ENCODE data around the gene STUB1. TPM values are rescaled to one million over a fixed set of nuclear protein-coding genes. Genes with fewer than 3 reads are reported as not detected.
A peak's percentile ranks its signal among the peaks of the same experiment; 100 is the strongest.

Gene STUB1
- total RNA-seq, 1 donor from 2014 or later = 124 TPM

GRCh38 chr16:648071-648780 lies 32.0 kb upstream of the STUB1 start:
- no peaks in the 10 kb centered on the region for H3K9me3 ChIP-seq
- no peak for DNase-seq (ENCODE audit: extremely low spot score in 2 of 2)
- no peaks in the 10 kb centered on the region for H3K36me3 ChIP-seq
- peaks cover 51% of the 10 kb centered on the region for H3K4me1 ChIP-seq
- peak overlapping the region; percentile 62 to 72 for H3K4me3 ChIP-seq
- peak overlapping the region; percentile 75 for H3K27ac ChIP-seq
- intact Hi-C loops (cut with DNase I) = loop anchor here (10.0 kb wide), 1 partner anchor 263 kb away; the partner anchor contains the start of gene PGAP6
- TF ChIP-seq POLR2AphosphoS5 (IDR thresholded peaks at IDR 0.05; ENCODE audit: insufficient read depth in 1 of 2, low read depth in 1 of 2) (no peak), POLR2A (IDR thresholded peaks at IDR 0.05) (no peak)
- H3K27me3 ChIP-seq = no peaks in the 10 kb centered on the region

GRCh38 chr16:648781-649589 lies 31.2 kb upstream of the STUB1 start, which contains the start of gene WDR90:
WDR90 (plus strand) TSS chr16:649365; CDS start chr16:649417, 52 bp downstream.
- H3K4me1 ChIP-seq = peaks cover 43% of the 10 kb centered on the region
- H3K9me3 ChIP-seq = no peaks in the 10 kb centered on the region
- TF ChIP-seq POLR2A (IDR thresholded peaks at IDR 0.05) = peak in 1 of 2 donors; percentile 39
- TF ChIP-seq CTCF (IDR thresholded peaks at IDR 0.05) = no peak
- TF ChIP-seq POLR2AphosphoS5 (IDR thresholded peaks at IDR 0.05; ENCODE audit: insufficient read depth in 1 of 2, low read depth in 1 of 2) = peak in 1 of 2 donors; percentile 71
- intact Hi-C loops (cut with DNase I) = loop anchor here (10.0 kb wide), 1 partner anchor 264 kb away; the partner anchor contains the start of gene PGAP6
- peak within 1 kb of the TSS; percentile 62 to 72 for H3K4me3 ChIP-seq
- DNase-seq (ENCODE audit: extremely low spot score in 2 of 2) = no peak
- H3K36me3 ChIP-seq = no peaks in the 10 kb centered on the region
- peak within 1 kb of the TSS; percentile 75 for H3K27ac ChIP-seq
- no peaks in the 10 kb centered on the region for H3K27me3 ChIP-seq

- peak overlapping the region; percentile 75 for H3K27ac ChIP-seq
- no peak for DNase-seq (ENCODE audit: extremely low spot score in 2 of 2)
- intact Hi-C loops (cut with DNase I) = loop anchor here (10.0 kb wide), 1 partner anchor 265 kb away; the partner anchor contains the start of gene PGAP6
- TF ChIP-seq POLR2AphosphoS5 (IDR thresholded peaks at IDR 0.05; ENCODE audit: insufficient read depth in 1 of 2, low read depth in 1 of 2) (no peak), POLR2A (IDR thresholded peaks at IDR 0.05) (no peak), CTCF (IDR thresholded peaks at IDR 0.05) (no peak)
- no peaks in the 10 kb centered on the region for H3K27me3 ChIP-seq
- no peaks in the 10 kb centered on the region for H3K9me3 ChIP-seq
- no peaks in the 10 kb centered on the region for H3K36me3 ChIP-seq
- peak overlapping the region; percentile 62 to 72 for H3K4me3 ChIP-seq
- H3K4me1 ChIP-seq = peaks cover 43% of the 10 kb centered on the region
Observed at GRCh38 chr16:649631-650030, 30.6 kb upstream of the STUB1 start.

GRCh38 chr16:651844-652243 lies 28.4 kb upstream of the STUB1 start:
- intact Hi-C loops (cut with DNase I) = no loop called here
- H3K27me3 ChIP-seq = no peaks in the 10 kb centered on the region
- H3K4me1 ChIP-seq = peaks cover 27% of the 10 kb centered on the region
- H3K4me3 ChIP-seq = no peak overlapping the region
- no peaks in the 10 kb centered on the region for H3K9me3 ChIP-seq
- no peak overlapping the region for H3K27ac ChIP-seq
- no peak for DNase-seq (ENCODE audit: extremely low spot score in 2 of 2)
- TF ChIP-seq CTCF (IDR thresholded peaks at IDR 0.05) (no peak), POLR2AphosphoS5 (IDR thresholded peaks at IDR 0.05; ENCODE audit: insufficient read depth in 1 of 2, low read depth in 1 of 2) (no peak), POLR2A (IDR thresholded peaks at IDR 0.05) (no peak)
- H3K36me3 ChIP-seq = no peaks in the 10 kb centered on the region

- intact Hi-C loops (cut with DNase I) = no loop called here
- H3K4me3 ChIP-seq = no peak overlapping the region
Observed at GRCh38 chr16:652454-653305, 27.5 kb upstream of the STUB1 start.

More at GRCh38 chr16:652454-653305, 27.5 kb upstream of the STUB1 start:
- peaks cover 20% of the 10 kb centered on the region for H3K4me1 ChIP-seq
- no peak for TF ChIP-seq POLR2A (IDR thresholded peaks at IDR 0.05)
- TF ChIP-seq POLR2AphosphoS5 (IDR thresholded peaks at IDR 0.05; ENCODE audit: insufficient read depth in 1 of 2, low read depth in 1 of 2) = no peak
- TF ChIP-seq CTCF (IDR thresholded peaks at IDR 0.05) = no peak
- no peaks in the 10 kb centered on the region for H3K36me3 ChIP-seq
- no peaks in the 10 kb centered on the region for H3K27me3 ChIP-seq
- no peak for DNase-seq (ENCODE audit: extremely low spot score in 2 of 2)
- H3K27ac ChIP-seq = no peak overlapping the region
- H3K9me3 ChIP-seq = no peaks in the 10 kb centered on the region

Measured in vagina (tissue), 2 donors.